H1 (cell line): Measurements from ENCODE around the gene KLHL17. TPM values are rescaled to one million over a fixed set of nuclear protein-coding genes. Genes with fewer than 3 reads are reported as not detected.

Source experiments
- CTCF ChIA-PET: fragments of 300-600 bp; sonication (Branson Sonifier 250); formaldehyde crosslinking; loops from one replicate; lab custom pipeline; 2021; ENCODE audit not compliant: partially characterized antibody; lab: Charles Lee
- POLR2A ChIA-PET: fragments of 300-600 bp; sonication (Branson Sonifier 250); formaldehyde crosslinking; loops from one replicate; lab custom pipeline; 2021; ENCODE audit warnings: inconsistent platforms; ENCODE audit not compliant: partially characterized antibody; lab: Charles Lee
- DNase-seq, 2 experiments: peaks; one replicate each; pipeline versions ENCODE4 v3.0.0 to v3.0.0-alpha.2; 2010 to 2022; ENCODE audit warnings: low spot score in 2 of 2, low read depth in 1 of 2, mixed read lengths in 1 of 2
- FAIRE-seq: peaks from 2 replicates; lab custom pipeline; 2011; peaks lifted over from hg19 to GRCh38; lab: Jason Lieb, UNC
- H2AFZ ChIP-seq: 2 replicates; pipeline ENCODE4 v1.8.1; 2012; ENCODE audit warnings: low read length, inconsistent platforms
- H2AK5ac ChIP-seq: 2 replicates; pipeline ENCODE4 v1.6.1; 2013; ENCODE audit warnings: low read depth, low read length
- H2BK120ac ChIP-seq: replicated peaks from 2 replicates; pipeline ENCODE3; 2013; ENCODE audit warnings: low read depth, low read length, inconsistent platforms
- H2BK12ac ChIP-seq: 2 replicates; pipeline ENCODE4 v1.6.1; 2013; ENCODE audit warnings: low read depth, low read length
- H2BK15ac ChIP-seq: 2 replicates; pipeline ENCODE4 v1.6.1; 2013; ENCODE audit warnings: low read length
- H2BK20ac ChIP-seq: 2 replicates; pipeline ENCODE4 v1.6.1; 2013; ENCODE audit warnings: low read length
- H2BK5ac ChIP-seq: 2 replicates; pipeline ENCODE4 v1.6.1; 2013; ENCODE audit warnings: low read depth, low read length
- H3K14ac ChIP-seq: 2 replicates; pipeline ENCODE4 v1.6.1; 2013; ENCODE audit warnings: inconsistent platforms; ENCODE audit not compliant: insufficient read length
- H3K18ac ChIP-seq: 2 replicates; pipeline ENCODE4 v1.6.1; 2013; ENCODE audit warnings: low read length; ENCODE audit errors: extremely low read depth
- H3K23ac ChIP-seq: 2 replicates; pipeline ENCODE4 v1.6.1; 2013; ENCODE audit warnings: inconsistent platforms; ENCODE audit not compliant: insufficient read length
- H3K23me2 ChIP-seq: 2 replicates; pipeline ENCODE4 v1.6.1; 2013; ENCODE audit warnings: low read depth, low read length
- H3K27ac ChIP-seq: 2 replicates; pipeline ENCODE4 v1.6.1; 2011; ENCODE audit warnings: low read depth, low read length, inconsistent platforms
- H3K27me3 ChIP-seq, 4 experiments: replicated peaks in 1 of 4; 1 replicate in 1 of 4; 2 replicates in 3 of 4; pipeline versions ENCODE4 v1.6.1 to v1.8.1; 2011 to 2013; ENCODE audit warnings: low read length in 3 of 4, mild to moderate bottlenecking in 3 of 4, inconsistent platforms in 2 of 4, mixed read lengths in 2 of 4, moderate library complexity in 1 of 4; ENCODE audit not compliant: control insufficient read depth in 3 of 4, insufficient read depth in 3 of 4; ENCODE audit errors: extremely low read depth in 1 of 4
- H3K36me3 ChIP-seq, 4 experiments: 2 replicates each; pipeline versions ENCODE4 v1.6.1 to v1.8.1; 2011 to 2013; ENCODE audit warnings: mild to moderate bottlenecking in 4 of 4, low read length in 3 of 4, moderate library complexity in 2 of 4, control low read depth in 1 of 4, inconsistent platforms in 1 of 4; ENCODE audit not compliant: insufficient read depth in 4 of 4, control insufficient read depth in 2 of 4
- H3K4ac ChIP-seq: replicated peaks from 2 replicates; pipeline ENCODE3; 2013; ENCODE audit warnings: low read length, low read depth, mixed read lengths, inconsistent platforms; ENCODE audit not compliant: insufficient read length
- H3K4me1 ChIP-seq, 4 experiments: replicated peaks in 1 of 4; 1 replicate in 1 of 4; 2 replicates in 3 of 4; pipeline versions ENCODE4 v1.6.1 to v1.8.1; 2011 to 2013; ENCODE audit warnings: low read length in 3 of 4, inconsistent platforms in 2 of 4, mixed read lengths in 1 of 4; ENCODE audit not compliant: insufficient read depth in 4 of 4, control insufficient read depth in 3 of 4
- H3K4me2 ChIP-seq, 2 experiments: 2 replicates each; pipeline versions ENCODE4 v1.6.1 to v1.8.1; 2011 to 2013; ENCODE audit warnings: low read depth in 2 of 2, low read length in 2 of 2, control low read depth in 1 of 2, inconsistent platforms in 1 of 2, mild to moderate bottlenecking in 1 of 2; ENCODE audit not compliant: insufficient read depth in 1 of 2
- H3K4me3 ChIP-seq, 4 experiments: fragments of 200-600, 300-600 bp in 1 of 4; sonication (generic), shearing (Covaris generic), sonication (Bioruptor Twin) in 1 of 4; 2 replicates each; pipeline versions ENCODE4 v1.5.1 to v1.8.1; 2011 to 2016; ENCODE audit warnings: low read length in 4 of 4, low read depth in 3 of 4, control low read depth in 2 of 4, inconsistent platforms in 2 of 4, mild to moderate bottlenecking in 2 of 4, mixed read lengths in 1 of 4, moderate library complexity in 1 of 4; ENCODE audit not compliant: insufficient read depth in 2 of 4; ENCODE audit errors: extremely low read depth in 1 of 4
- H3K56ac ChIP-seq: replicated peaks from 2 replicates; pipeline ENCODE3; 2013; ENCODE audit warnings: low read depth, mild to moderate bottlenecking, mixed read lengths, low read length, inconsistent platforms; ENCODE audit not compliant: insufficient read length
- H3K79me1 ChIP-seq: 2 replicates; pipeline ENCODE4 v1.6.1; 2013; ENCODE audit warnings: low read depth, low read length, control low read depth
- H3K79me2 ChIP-seq, 2 experiments: 2 replicates each; pipeline versions ENCODE4 v1.6.1 to v1.8.1; 2012 to 2013; ENCODE audit warnings: low read length in 2 of 2, mild to moderate bottlenecking in 2 of 2, inconsistent platforms in 1 of 2; ENCODE audit not compliant: insufficient read depth in 2 of 2, control insufficient read depth in 1 of 2
- H3K9ac ChIP-seq, 4 experiments: replicated peaks in 1 of 4; 1 replicate in 1 of 4; 2 replicates in 3 of 4; pipeline versions ENCODE4 v1.6.1 to v1.8.1; 2011 to 2013; ENCODE audit warnings: low read depth in 3 of 4, low read length in 3 of 4, control low read depth in 2 of 4, mild to moderate bottlenecking in 2 of 4, moderate library complexity in 2 of 4, inconsistent platforms in 1 of 4; ENCODE audit errors: extremely low read depth in 1 of 4
- H3K9me3 ChIP-seq, 2 experiments: 2 replicates each; pipeline versions ENCODE4 v1.6.1 to v1.8.1; 2012 to 2013; ENCODE audit warnings: mild to moderate bottlenecking in 2 of 2, moderate library complexity in 2 of 2, control low read depth in 1 of 2, inconsistent platforms in 1 of 2, low read depth in 1 of 2, low read length in 1 of 2, mixed read lengths in 1 of 2; ENCODE audit not compliant: insufficient read depth in 2 of 2
- H4K20me1 ChIP-seq, 2 experiments: replicated peaks in 1 of 2; 2 replicates each; pipeline versions ENCODE3 to v1.8.1; 2011 to 2013; ENCODE audit warnings: inconsistent platforms in 2 of 2, low read length in 2 of 2, mild to moderate bottlenecking in 1 of 2; ENCODE audit not compliant: insufficient read depth in 2 of 2, control insufficient read depth in 1 of 2
- H4K5ac ChIP-seq: 2 replicates; pipeline ENCODE4 v1.6.1; 2013; ENCODE audit warnings: low read length, low read depth, mixed read lengths, inconsistent platforms; ENCODE audit not compliant: insufficient read length
- H4K8ac ChIP-seq: 2 replicates; pipeline ENCODE4 v1.8.0; 2013; ENCODE audit warnings: mild to moderate bottlenecking, moderate library complexity, low read length, inconsistent platforms; ENCODE audit not compliant: insufficient read depth; ENCODE audit errors: extremely low read depth
- H4K91ac ChIP-seq: replicated peaks from 2 replicates; pipeline ENCODE3; 2013; ENCODE audit warnings: low read length, mixed read lengths, inconsistent platforms; ENCODE audit not compliant: insufficient read length
- CEBPB ChIP-seq: IDR thresholded peaks from 2 replicates; pipeline ENCODE4 v1.6.1; 2012; ENCODE audit warnings: low read depth, low read length
- CHD1 ChIP-seq: IDR thresholded peaks from 2 replicates; pipeline ENCODE4 v1.6.1; 2012; ENCODE audit warnings: low read depth, low read length, improper control_type of control experiment
- GTF2F1 ChIP-seq: IDR thresholded peaks from 2 replicates; pipeline ENCODE4 v1.6.1; 2012; ENCODE audit warnings: low read depth, low read length, improper control_type of control experiment, borderline replicate concordance
- JUN ChIP-seq: IDR thresholded peaks from 2 replicates; pipeline ENCODE4 v1.6.1; 2011; ENCODE audit warnings: low read depth, mild to moderate bottlenecking, improper control_type of control experiment, low read length
- MAFK ChIP-seq: IDR thresholded peaks from 2 replicates; pipeline ENCODE4 v1.6.1; 2012; ENCODE audit warnings: low read depth, mild to moderate bottlenecking, improper control_type of control experiment, low read length
- NANOG ChIP-seq: IDR thresholded peaks from 2 replicates; pipeline ENCODE4 v1.6.1; 2011; ENCODE audit warnings: low read length, low read depth, mild to moderate bottlenecking, inconsistent platforms; ENCODE audit not compliant: insufficient read depth, poor library complexity, severe bottlenecking
- PHF8 ChIP-seq: fragments of 200-600 bp; sonication (generic); conservative IDR thresholded peaks from 2 replicates; pipeline ENCODE4 v1.7.1; 2012; ENCODE audit warnings: low read depth, mild to moderate bottlenecking, inconsistent platforms, low read length, moderate library complexity
- RAD21 ChIP-seq, 2 experiments: IDR thresholded peaks in 1 of 2; conservative IDR thresholded peaks in 1 of 2; 2 replicates each; pipeline ENCODE4 v1.6.1; 2011; ENCODE audit warnings: low read depth in 2 of 2, low read length in 2 of 2, improper control_type of control experiment in 1 of 2, inconsistent platforms in 1 of 2, mild to moderate bottlenecking in 1 of 2, moderate library complexity in 1 of 2
- SAP30 ChIP-seq: fragments of 300-600 bp; sonication (generic); IDR thresholded peaks from 2 replicates; pipeline ENCODE4 v1.7.1; 2012; ENCODE audit warnings: low read length, moderate library complexity, mild to moderate bottlenecking, inconsistent platforms; ENCODE audit not compliant: insufficient read depth, insufficient replicate concordance
- SIRT6 ChIP-seq: IDR thresholded peaks from one replicate; pipeline ENCODE4 v1.7.1; 2012; ENCODE audit warnings: low read length, inconsistent platforms
- SIX5 ChIP-seq: IDR thresholded peaks from 2 replicates; pipeline ENCODE4 v1.6.1; 2011; ENCODE audit warnings: mild to moderate bottlenecking, low read depth, low read length
- SP4 ChIP-seq: IDR thresholded peaks from 2 replicates; pipeline ENCODE4 v1.6.1; 2012; ENCODE audit warnings: low read length, inconsistent platforms
- WGBS, 2 experiments: shearing (Covaris generic) in 1 of 2; methylation state at CpG; one replicate each; pipeline versions ENCODE4 v1.1.6 to v1.1.7; 2013 to 2015; ENCODE audit warnings: low lambda C conversion rate in 2 of 2, mixed read lengths in 2 of 2, inconsistent platforms in 1 of 2, low coverage in 1 of 2, missing lambda C conversion rate in 1 of 2; ENCODE audit not compliant: insufficient replicate concordance in 2 of 2, insufficient coverage in 1 of 2, insufficient read length in 1 of 2; ENCODE audit errors: extremely low coverage in 1 of 2, missing lambda C conversion rate in 1 of 2; 5-methylcytosine and 5-hydroxymethylcytosine counted together
- polyA plus RNA-seq, 7 experiments: library from polyadenylated mRNA; depleted of rRNA in 3 of 7; stranded (reverse) in 5 of 7; unstranded in 2 of 7; fragments of >200 nt in 5 of 7; fragments of 200-250 nt in 2 of 7; gene quantifications; 1 replicate in 5 of 7; 2 replicates in 1 of 7; 4 replicates in 1 of 7; pipeline versions ENCODE4 v1.2.1 to v1.2.3, GENCODE V29; 2011 to 2013; ENCODE audit warnings: missing spikeins in 2 of 7, mixed read lengths in 2 of 7
- total RNA-seq: library from RNA; stranded (reverse); fragmentation: NEBNext Ultra II Directional; extraction: Animal tissue kit (Norgen Biotek cat#: 25700); gene quantifications from 2 replicates; pipeline ENCODE4 v1.2.1, GENCODE V29; 2021

The KLHL17 gene
- total and polyA plus RNA-seq, 2 of the 8 experiments (the other 6 are each of a cell fraction or from before 2014, with no cell fraction given): 32.6 to 36.1 TPM

DNA sequence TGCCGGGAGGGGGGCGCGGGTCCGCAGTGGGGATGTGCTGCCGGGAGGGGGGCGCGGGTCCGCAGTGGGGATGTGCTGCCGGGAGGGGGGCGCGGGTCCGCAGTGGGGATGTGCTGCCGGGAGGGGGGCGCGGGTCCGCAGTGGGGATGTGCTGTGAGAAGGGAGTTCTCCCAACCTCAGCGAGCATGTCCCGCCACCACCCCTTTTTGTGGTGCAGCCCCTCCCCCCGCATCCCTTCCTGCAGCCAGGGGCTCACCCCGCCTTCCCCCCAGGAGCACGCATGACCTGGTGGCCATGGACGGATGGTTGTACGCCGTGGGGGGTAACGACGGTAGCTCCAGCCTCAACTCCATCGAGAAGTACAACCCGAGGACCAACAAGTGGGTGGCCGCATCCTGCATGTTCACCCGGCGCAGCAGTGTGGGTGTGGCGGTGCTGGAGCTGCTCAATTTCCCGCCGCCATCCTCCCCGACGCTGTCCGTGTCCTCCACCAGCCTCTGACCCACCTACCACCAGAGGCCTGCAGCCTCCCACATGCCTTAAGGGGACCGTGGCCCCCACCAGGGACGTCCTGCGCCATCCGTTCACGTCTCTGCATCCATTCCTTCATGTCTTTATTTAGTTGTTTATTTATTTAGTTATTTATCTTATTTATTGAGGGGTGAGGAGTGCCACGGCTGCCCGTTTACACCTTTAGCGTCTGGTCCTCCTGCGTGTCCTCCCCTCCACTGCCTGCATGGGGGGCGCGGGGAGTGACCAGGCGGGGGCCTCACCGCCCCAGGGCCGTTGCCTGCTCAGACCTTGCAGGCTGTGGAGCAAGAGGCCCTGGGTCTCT, 4.5 kb downstream of the KLHL17 start:
- peaks cover 0 to 19% (median 10%) of the 10 kb centered on the region in 4 experiments; a peak in 7 of 8 replicates for H3K36me3 ChIP-seq
- no peak overlapping the region for H3K9ac ChIP-seq
- H2BK5ac ChIP-seq: no peak overlapping the region
- no peak overlapping the region for H2AK5ac ChIP-seq
- H2BK120ac ChIP-seq: no peak overlapping the region
- H3K27me3 ChIP-seq: peaks cover 11 to 59% (median 49%) of the 10 kb centered on the region in 4 experiments
- no peak overlapping the region for H2AFZ ChIP-seq
- H3K9me3 ChIP-seq: no peaks in the 10 kb centered on the region
- DNase-seq (no peak), FAIRE-seq (no peak)
- H4K8ac ChIP-seq: no peak overlapping the region
- ChIA-PET CTCF (interaction anchor here (2.8 kb wide), 1 partner anchor 19 kb away, joined by 9 read pairs; no protein-coding TSS in a partner anchor), POLR2A (interaction anchor here (0.7 kb wide), 1 partner anchor 23 kb away, joined by 5 read pairs; no protein-coding TSS in a partner anchor)
- H3K23me2 ChIP-seq: peaks cover 12% of the 10 kb centered on the region; the same call in 1 of the 2 replicates
- 89% methylated on average over 29 of the region's 51 CpGs; no CpG with 5 or more reads in 1 of the 2 experiments for WGBS, 2 experiments
- H3K79me2 ChIP-seq: peaks cover 0 to 3% of the 10 kb centered on the region in 2 experiments; a peak in 1 of 4 replicates
- H3K4me2 ChIP-seq: no peak overlapping the region; a peak in 1 of 4 replicates
- no peak overlapping the region for H2BK20ac ChIP-seq
- peaks cover 0 to 9% (median 7%) of the 10 kb centered on the region in 4 experiments; a peak in 5 of 7 replicates for H3K4me1 ChIP-seq
- H3K18ac ChIP-seq: no peak overlapping the region
- H4K20me1 ChIP-seq: peaks cover 0 to 36% of the 10 kb centered on the region in 2 experiments
- no peak overlapping the region for H4K5ac ChIP-seq
- no peaks in the 10 kb centered on the region; the same call in 1 of the 2 replicates for H3K79me1 ChIP-seq
- no peak overlapping the region for H3K27ac ChIP-seq
- no peak overlapping the region for H3K56ac ChIP-seq
- no peak overlapping the region for H3K4ac ChIP-seq
- H3K4me3 ChIP-seq: no peak overlapping the region
- no peak overlapping the region for H2BK15ac ChIP-seq
- H2BK12ac ChIP-seq: no peak overlapping the region
- H3K14ac ChIP-seq: no peak overlapping the region
- H4K91ac ChIP-seq: no peak overlapping the region
- no peak overlapping the region for H3K23ac ChIP-seq
- no peak for TF ChIP-seq SIX5
- TF ChIP-seq PHF8: no peak
- no peak for TF ChIP-seq CHD1
- TF ChIP-seq JUN: no peak
- no peak for TF ChIP-seq RAD21 (IDR thresholded peaks at IDR 0.05 in 1 of 2, conservative IDR thresholded peaks at IDR 0.05 in 1 of 2; ENCODE audit: low read depth in 2 of 2, low read length in 2 of 2)
- TF ChIP-seq MAFK: no peak
- TF ChIP-seq GTF2F1: no peak
- TF ChIP-seq NANOG: no peak
- no peak for TF ChIP-seq SIRT6
- no peak for TF ChIP-seq SAP30
- no peak for TF ChIP-seq CEBPB
- no peak for TF ChIP-seq SP4
